ENCODE measurements around the gene TXK. TPM values are rescaled to one million over a fixed set of nuclear protein-coding genes. Genes with fewer than 3 reads are reported as not detected.

TXK gene
- total RNA-seq, 1 donor = 0.90 TPM

- no peak overlapping the region for H3K4me3 ChIP-seq (ENCODE audit: low read depth, low read length)
- no peak for TF ChIP-seq CTCF (IDR thresholded peaks at IDR 0.05; ENCODE audit: insufficient read depth, low read length)
- DNase-seq (ENCODE audit: low read depth) = peak; percentile 46
These were observed 54.1 kb downstream of the TXK start for GRCh38 chr4:48079972-48080391.

GRCh38 chr4:48078862-48079655, 55.0 kb downstream of the TXK start:
- no peak overlapping the region for H3K4me3 ChIP-seq (ENCODE audit: low read depth, low read length)
- no peak for DNase-seq (ENCODE audit: low read depth)
- no peak for TF ChIP-seq CTCF (IDR thresholded peaks at IDR 0.05; ENCODE audit: insufficient read depth, low read length)

- no peak for TF ChIP-seq CTCF (IDR thresholded peaks at IDR 0.05; ENCODE audit: insufficient read depth, low read length)
- H3K4me3 ChIP-seq (ENCODE audit: low read depth, low read length) = no peak overlapping the region
- no peak for DNase-seq (ENCODE audit: low read depth)
These were observed 55.6 kb downstream of the TXK start for GRCh38 chr4:48078425-48078824.

- no peak overlapping the region for H3K4me3 ChIP-seq (ENCODE audit: low read depth, low read length)
- TF ChIP-seq CTCF (IDR thresholded peaks at IDR 0.05; ENCODE audit: insufficient read depth, low read length) = no peak
- DNase-seq (ENCODE audit: low read depth) = no peak
These were observed 59.4 kb downstream of the TXK start for GRCh38 chr4:48074657-48075056.

- no peak overlapping the region for H3K4me3 ChIP-seq (ENCODE audit: low read depth, low read length)
- TF ChIP-seq CTCF (IDR thresholded peaks at IDR 0.05; ENCODE audit: insufficient read depth, low read length) = no peak
- DNase-seq (ENCODE audit: low read depth) = peak; percentile 32
These were observed 60.4 kb downstream of the TXK start for GRCh38 chr4:48073567-48074103.

GRCh38 chr4:48071191-48071590, 62.9 kb downstream of the TXK start:
- peak; percentile 92 for DNase-seq (ENCODE audit: low read depth)
- no peak for TF ChIP-seq CTCF (IDR thresholded peaks at IDR 0.05; ENCODE audit: insufficient read depth, low read length)
- H3K4me3 ChIP-seq (ENCODE audit: low read depth, low read length) = no peak overlapping the region

All from fibroblast of the aortic adventitia (primary cell).